ENCODE results near the gene B4GALNT2. TPM values are rescaled to one million over a fixed set of nuclear protein-coding genes. Genes with fewer than 3 reads are reported as not detected.

Gene B4GALNT2
- total and polyA plus RNA-seq, 2 of the 8 experiments (the other 6 are each of a cell fraction or from before 2014, with no cell fraction given), result not detected

DNA sequence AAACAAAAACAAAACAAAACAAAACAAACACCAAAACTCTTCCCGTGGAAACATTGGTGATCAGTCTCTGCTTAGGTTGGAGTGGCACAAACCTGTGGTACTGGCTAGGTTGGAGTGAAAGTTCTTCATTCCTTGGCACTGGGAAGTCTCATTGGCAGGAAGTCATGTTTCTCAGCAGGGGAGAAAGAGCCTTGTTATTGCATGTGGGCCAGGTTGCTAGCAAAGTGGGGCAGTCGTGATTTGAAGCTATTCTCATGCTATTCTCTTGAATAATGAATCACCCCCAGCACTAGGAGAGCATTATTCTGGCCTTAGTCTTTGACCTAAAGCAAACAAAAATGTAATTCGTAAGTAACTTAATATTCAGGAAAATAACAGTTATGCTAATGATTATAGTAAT, 24.3 kb upstream of the B4GALNT2 start:
- Histone ChIP-seq H2BK20ac (ENCODE audit: low read length) (no peak overlapping the region; the same call in 1 of the 2 replicates), H4K8ac (ENCODE audit: extremely low read depth, insufficient read depth, low read length) (no peak overlapping the region), H2BK5ac (ENCODE audit: low read depth, low read length) (no peak overlapping the region; the same call in 1 of the 2 replicates), H3K79me1 (ENCODE audit: low read depth, low read length) (no peaks in the 10 kb centered on the region), H3K79me2 (ENCODE audit: control insufficient read depth in 1 of 2, insufficient read depth in 2 of 2, low read length in 2 of 2) (no peaks in the 10 kb centered on the region), H2AFZ (ENCODE audit: low read length) (peak overlapping the region; percentile 37; the same call in 1 of the 2 replicates), H3K56ac (replicated peaks; ENCODE audit: insufficient read length, low read depth, low read length) (no peak overlapping the region), H4K5ac (ENCODE audit: insufficient read length, low read depth, low read length) (no peak overlapping the region), H2BK12ac (ENCODE audit: low read depth, low read length) (no peak overlapping the region), H3K9ac (replicated peaks in 1 of 4; ENCODE audit: extremely low read depth in 1 of 4, low read depth in 3 of 4, low read length in 3 of 4) (no peak overlapping the region), H3K27me3 (replicated peaks in 1 of 4; ENCODE audit: control insufficient read depth in 3 of 4, extremely low read depth in 1 of 4, insufficient read depth in 3 of 4, low read length in 3 of 4) (no peaks in the 10 kb centered on the region), H2BK120ac (replicated peaks; ENCODE audit: low read depth, low read length) (no peak overlapping the region), H4K91ac (replicated peaks; ENCODE audit: insufficient read length, low read length) (no peak overlapping the region), H3K23ac (ENCODE audit: insufficient read length) (no peak overlapping the region), H3K9me3 (ENCODE audit: insufficient read depth in 2 of 2, low read depth in 1 of 2, low read length in 1 of 2) (no peaks in the 10 kb centered on the region), H3K18ac (ENCODE audit: extremely low read depth, low read length) (no peak overlapping the region), H4K20me1 (replicated peaks in 1 of 2; ENCODE audit: control insufficient read depth in 1 of 2, insufficient read depth in 2 of 2, low read length in 2 of 2) (no peaks in the 10 kb centered on the region), H2BK15ac (ENCODE audit: low read length) (no peak overlapping the region), H3K4me2 (ENCODE audit: insufficient read depth in 1 of 2, low read depth in 2 of 2, low read length in 2 of 2) (peak overlapping the region; percentile 20 to 34; a peak in 1 of 4 replicates), H3K27ac (ENCODE audit: low read depth, low read length) (no peak overlapping the region), H3K23me2 (ENCODE audit: low read depth, low read length) (no peaks in the 10 kb centered on the region), H2AK5ac (ENCODE audit: low read depth, low read length) (no peak overlapping the region), H3K4me3 (ENCODE audit: extremely low read depth in 1 of 4, insufficient read depth in 2 of 4, low read depth in 3 of 4, low read length in 4 of 4) (peak overlapping the region in 1 of 4 experiments; percentile 9; a peak in 1 of 8 replicates), H3K36me3 (ENCODE audit: control insufficient read depth in 2 of 4, insufficient read depth in 4 of 4, low read length in 3 of 4) (no peaks in the 10 kb centered on the region), H3K14ac (ENCODE audit: insufficient read length) (no peak overlapping the region), H3K4me1 (replicated peaks in 1 of 4; ENCODE audit: control insufficient read depth in 3 of 4, insufficient read depth in 4 of 4, low read length in 3 of 4) (peaks cover 4 to 15% (median 7%) of the 10 kb centered on the region in 4 experiments), H3K4ac (replicated peaks; ENCODE audit: insufficient read length, low read depth, low read length) (no peak overlapping the region)
- whole genome bisulfite sequencing, 2 experiments (ENCODE audit: extremely low coverage in 1 of 2, insufficient coverage in 1 of 2, insufficient read length in 1 of 2, insufficient replicate concordance in 2 of 2, low coverage in 1 of 2, low lambda C conversion rate in 2 of 2, missing lambda C conversion rate in 1 of 2), result 45% methylated on average over 3 of the region's 3 CpGs; no CpG with 5 or more reads in 1 of the 2 experiments
- POLR2A ChIA-PET (ENCODE audit: partially characterized antibody), result no interaction called here
- TF ChIP-seq TEAD4 (IDR thresholded peaks at IDR 0.05; ENCODE audit: low read depth, low read length), result no peak
- peak; percentile 22; the same call in 1 of the 2 replicates for TF ChIP-seq YY1 (IDR thresholded peaks at IDR 0.05; ENCODE audit: low read depth, low read length)
- TF ChIP-seq, protein P1, sequence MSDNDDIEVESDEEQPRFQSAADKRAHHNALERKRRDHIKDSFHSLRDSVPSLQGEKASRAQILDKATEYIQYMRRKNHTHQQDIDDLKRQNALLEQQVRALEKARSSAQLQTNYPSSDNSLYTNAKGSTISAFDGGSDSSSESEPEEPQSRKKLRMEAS (IDR thresholded peaks at IDR 0.05), result 0 out of 2 replicates have a peak, but pooled peaks have one; percentile 34
- TF ChIP-seq TBP (IDR thresholded peaks at IDR 0.05; ENCODE audit: low read depth, low read length), result no peak
- DNase-seq (ENCODE audit: low read depth in 1 of 2, low spot score in 2 of 2) (no peak), FAIRE-seq (no peak)
- CTCF ChIA-PET (ENCODE audit: partially characterized antibody), result interaction anchor here (0.7 to 1.7 kb wide), 3 partner anchors 9 to 26 kb away, joined by 3 to 4 read pairs (median 3); no protein-coding TSS in a partner anchor
